Measurements from ENCODE around the gene DPH7.
"Not testable (repeated sequence)": the region's sequence is repeated elsewhere in the genome, so short reads cannot be mapped to it uniquely, and the experiment has no call there.

Gene DPH7

DNA sequence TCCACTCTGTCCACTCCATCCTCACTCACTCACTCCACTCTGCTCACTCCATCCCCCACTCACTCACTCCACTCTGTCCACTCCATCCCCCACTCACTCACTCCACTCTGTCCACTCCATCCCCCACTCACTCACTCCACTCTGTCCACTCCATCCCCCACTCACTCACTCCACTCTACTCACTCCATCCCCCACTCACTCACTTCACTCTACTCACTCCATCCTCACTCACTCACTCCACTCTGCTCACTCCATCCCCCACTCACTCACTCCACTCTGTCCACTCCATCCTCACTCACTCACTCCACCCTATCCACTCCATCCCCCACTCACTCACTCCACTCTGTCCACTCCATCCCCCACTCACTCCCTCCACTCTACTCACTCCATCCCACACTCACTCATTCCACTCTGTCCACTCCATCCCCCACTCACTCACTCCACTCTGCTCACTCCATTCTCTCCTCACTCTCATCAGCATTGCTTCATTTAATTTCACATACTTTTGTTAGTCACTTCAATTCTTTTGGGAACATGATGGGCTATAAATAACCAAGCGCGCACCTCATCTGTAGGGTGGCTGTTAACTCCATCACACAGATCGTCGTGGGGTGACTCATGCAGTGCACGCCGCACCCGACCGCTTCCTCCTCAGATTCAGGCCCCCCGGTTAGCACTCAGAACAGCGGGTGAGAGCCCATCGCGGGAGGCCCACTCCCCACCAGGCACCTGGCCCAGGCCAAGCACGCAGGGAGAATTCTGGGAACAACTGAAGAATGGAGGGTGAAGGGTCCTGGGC, 59.9 kb downstream of the DPH7 start:
- not testable (repeated sequence) for DNase-seq (ENCODE audit: low spot score)

DNA sequence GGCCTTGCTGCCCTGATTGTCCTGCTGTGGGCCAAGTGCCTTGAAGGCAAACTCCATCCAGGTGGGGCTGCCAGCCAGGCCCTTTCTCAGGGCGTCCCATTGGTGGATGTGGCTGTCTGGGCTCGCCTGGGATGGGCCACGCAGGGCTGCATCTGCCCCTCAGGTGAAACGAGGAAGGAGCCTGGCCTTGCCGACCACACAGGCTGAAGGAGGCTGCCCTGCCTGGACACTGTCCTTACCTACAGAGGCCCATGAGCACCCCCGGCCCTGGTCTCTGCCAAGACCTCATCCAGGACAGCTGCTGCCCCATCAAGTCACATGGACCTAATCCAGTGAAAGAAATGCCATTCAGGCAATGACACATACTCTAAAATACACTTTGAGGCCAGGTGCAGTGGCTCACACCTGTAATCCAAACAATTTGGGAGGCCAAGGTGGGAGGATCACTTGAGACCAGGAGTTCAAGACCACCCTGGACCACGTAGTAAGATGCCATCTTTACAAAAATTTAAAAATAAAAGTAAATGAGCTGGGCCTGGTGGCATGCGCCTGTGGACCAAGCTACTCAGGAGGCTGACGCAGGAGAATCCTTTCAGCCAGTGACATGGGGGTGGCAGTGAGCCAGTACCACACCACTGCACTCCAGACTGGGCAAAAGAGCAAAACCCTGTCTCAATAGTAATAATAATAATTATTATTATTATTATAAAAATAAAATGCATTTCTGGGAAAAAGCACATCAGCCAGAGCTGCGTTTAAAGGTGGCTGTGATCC, 62.4 kb downstream of the DPH7 start:
- no peak for DNase-seq (ENCODE audit: low spot score)

DNA sequence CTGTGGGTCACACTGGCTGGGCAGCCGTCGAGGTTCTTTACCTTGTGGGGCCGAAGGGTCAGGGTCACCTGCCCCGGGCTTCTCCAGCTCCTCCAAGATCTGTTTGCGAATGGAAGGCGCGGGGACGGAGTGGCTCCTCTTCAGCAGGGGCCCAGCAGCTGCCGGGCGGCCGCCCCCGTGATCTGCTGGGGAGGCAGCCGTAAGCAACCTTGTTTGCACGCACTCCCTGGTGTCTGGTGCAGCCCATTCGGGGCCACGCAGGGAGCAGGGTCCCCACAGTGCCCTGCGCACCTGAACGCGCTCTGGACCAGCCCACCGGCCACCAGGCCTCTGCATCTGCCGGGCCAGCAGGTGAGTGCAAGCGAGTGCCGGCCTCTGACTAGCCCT, 63.4 kb downstream of the DPH7 start:
- DNase-seq (ENCODE audit: low spot score): no peak

DNA sequence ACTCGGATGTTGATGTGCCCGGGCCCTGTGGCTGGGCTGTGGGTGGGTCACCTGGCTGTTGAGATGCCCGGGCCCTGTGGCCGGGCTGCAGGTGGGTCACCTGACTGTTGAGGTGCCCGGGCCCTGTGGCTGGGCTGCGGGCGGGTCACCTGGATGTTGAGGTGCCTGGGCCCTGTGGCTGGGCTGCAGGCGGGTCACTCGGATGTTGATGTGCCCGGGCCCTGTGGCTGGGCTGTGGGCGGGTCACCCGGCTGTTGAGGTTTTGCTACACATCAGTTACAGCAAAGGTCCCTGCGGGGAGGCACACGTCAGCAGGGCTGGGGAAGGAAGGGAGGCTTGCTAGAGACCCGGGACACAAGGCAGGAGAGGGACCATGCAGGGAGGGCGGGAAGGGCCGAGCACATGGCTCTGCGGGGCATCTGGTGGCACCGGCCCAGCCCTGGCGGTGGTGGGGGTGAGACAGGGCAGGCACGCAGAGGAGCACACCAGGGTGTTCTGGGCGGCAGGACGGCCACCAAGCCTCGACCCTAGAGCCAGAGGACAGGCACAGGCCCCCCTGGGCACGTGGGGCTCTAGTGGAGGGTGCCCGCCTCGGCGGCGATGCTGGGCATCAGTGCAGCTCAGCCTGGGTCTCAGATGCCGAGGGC, 63.9 kb downstream of the DPH7 start:
- no peak for DNase-seq (ENCODE audit: low spot score)

DNA sequence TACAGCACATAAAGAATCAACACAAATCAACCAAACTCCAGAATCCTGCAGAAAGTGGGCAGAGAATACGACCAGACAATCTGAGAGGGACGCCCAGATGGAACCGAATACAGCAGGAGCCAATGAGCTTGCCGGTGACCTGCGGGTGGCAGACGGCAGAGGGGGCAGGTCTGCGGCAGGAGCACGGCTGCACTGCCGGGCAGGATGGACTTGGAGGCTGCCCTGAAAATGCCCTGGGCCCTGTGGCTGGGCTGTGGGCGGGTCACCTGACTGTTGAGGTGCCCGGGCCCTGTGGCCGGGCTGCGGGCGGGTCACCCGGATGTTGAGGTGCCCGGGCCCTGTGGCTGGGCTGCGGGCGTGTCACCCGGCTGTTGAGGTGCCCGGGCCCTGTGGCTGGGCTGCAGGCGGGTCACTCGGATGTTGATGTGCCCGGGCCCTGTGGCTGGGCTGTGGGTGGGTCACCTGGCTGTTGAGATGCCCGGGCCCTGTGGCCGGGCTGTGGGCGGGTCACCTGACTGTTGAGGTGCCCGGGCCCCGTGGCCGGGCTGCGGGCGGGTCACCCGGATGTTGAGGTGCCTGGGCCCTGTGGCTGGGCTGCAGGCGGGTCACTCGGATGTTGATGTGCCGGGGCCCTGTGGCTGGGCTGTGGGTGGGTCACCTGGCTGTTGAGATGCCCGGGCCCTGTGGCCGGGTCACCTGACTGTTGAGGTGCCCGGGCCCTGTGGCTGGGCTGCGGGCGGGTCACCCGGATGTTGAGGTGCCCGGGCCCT, 64.7 kb downstream of the DPH7 start:
- not testable (repeated sequence) for DNase-seq (ENCODE audit: low spot score)

DNA sequence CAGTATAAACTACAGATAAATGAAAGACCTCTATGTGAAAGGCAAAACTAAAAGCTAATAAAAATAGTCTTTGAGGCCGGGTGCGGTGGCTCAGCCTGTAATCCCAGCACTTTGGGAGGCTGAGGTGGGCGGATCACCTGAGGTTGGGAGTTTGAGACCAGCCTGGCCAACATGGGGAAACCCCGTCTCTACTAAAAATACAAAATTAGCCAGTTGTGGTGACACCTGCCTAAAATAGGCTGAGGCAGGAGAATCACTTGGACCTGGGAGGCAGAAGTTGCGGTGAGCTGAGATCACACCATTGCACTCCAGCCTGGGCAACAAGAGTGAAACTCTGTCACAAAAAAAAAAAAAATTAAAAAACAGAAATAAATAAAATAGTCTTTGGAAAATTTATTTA, 65.6 kb downstream of the DPH7 start:
- DNase-seq (ENCODE audit: low spot score): not testable (repeated sequence)

DNA sequence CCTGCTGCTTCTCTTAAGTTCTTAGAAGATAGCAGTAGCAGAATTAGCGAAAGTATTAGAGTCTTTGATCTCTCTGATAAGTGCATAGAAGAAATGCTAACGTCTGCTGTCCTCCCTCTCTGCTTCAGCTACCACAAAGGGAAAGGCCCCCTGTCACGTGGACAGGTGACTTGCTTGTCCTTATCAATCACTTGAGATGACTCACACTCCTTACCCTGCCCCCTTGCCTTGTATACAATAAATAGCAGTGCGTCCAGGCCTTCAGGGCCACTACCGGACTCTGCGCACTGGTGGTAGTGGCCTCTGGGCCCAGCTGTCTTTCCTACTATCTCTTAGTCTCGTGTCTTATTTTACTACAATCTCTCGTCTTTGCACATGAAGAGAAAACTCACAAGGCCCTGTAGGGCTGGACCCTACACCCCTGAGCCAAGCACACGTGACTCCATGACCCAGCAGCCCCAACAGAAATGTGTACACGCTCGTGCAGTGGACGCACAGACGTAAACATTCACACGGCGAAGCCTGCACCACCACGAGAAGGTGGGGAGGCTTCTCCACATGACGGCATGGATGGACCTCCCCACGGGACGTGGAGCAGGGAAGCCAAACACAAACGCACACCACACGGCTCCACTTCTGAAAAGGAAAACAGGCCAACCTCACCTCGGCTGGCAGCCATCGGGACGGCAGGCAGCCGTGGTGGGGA, 66.8 kb downstream of the DPH7 start:
- no peak for DNase-seq (ENCODE audit: low spot score)

DNA sequence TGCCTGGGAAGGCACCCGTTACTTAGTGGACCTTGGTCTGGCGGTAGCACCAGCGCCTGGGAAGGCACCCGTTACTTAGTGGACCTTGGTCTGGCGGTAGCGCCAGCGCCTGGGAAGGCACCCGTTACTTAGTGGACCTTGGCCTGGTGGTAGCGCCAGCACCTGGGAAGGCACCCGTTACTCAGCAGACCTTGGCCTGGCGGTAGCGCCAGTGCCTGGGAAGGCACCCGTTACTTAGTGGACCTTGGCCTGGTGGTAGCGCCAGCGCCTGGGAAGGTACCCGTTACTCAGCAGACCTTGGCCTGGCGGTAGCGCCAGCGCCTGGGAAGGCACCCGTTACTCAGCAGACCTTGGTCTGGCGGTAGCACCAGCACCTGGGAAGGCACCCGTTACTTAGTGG, 67.6 kb downstream of the DPH7 start:
- not testable (repeated sequence) for DNase-seq (ENCODE audit: low spot score)

DNA sequence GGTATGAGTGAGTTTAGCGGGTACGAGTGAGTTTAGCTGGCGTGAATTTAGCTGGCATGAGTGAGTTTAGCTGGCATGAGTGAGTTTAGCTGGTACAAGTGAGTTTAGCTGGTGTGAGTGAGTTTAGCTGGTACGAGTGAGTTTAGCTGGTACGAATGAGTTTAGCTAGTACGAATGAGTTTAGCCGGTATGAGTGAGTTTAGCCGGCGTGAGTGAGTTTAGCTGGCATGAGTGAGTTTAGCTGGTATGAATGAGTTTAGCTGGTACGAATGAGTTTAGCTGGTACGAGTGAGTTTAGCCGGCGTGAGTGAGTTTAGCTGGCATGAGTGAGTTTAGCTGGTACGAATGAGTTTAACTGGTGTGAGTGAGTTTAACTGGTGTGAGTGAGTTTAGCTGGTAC, 69.5 kb downstream of the DPH7 start:
- DNase-seq (ENCODE audit: low spot score): no peak

DNA sequence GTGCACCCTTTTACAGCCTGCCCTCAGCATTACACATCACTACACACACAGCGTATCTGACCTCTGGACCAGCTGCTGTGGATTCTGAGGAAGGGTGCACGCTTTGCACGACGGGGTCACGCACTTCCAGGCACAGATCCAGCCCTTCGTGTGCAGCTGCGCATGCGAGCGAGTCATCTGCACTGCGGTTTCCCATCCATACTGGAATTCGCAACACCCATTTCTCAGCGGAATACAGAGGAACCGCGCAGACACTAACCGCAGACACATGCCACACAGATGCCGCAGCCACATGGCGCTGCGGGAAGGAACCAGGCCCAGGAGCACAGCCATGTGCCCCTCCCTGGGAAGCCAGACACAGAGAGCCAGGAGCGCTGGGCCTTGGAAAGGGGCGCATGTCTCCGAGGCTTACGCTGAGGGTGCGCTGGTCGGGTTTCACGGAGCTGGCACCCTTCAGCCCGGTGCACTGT, 72.0 kb downstream of the DPH7 start:
- peak; percentile 69 for DNase-seq (ENCODE audit: low spot score)

DNA sequence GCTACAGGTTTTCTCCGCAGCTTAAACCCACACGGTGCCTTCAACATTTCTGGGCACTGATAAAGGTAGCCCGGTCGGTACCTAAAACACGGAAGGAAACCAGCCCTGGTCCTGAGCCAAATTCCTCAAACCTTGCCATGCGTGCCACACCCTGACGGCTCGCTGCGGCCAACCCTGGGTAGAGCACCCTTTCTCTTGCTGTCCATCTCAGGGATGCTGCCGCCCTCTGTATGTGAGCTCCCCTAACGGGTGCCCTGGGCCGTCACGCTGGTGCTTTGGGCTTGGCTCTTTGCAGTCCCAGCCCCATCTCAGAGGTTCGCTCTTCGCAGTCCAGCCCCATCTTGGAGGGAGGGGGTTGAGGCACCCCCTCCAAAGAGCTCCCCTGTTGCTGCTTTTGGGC, 72.5 kb downstream of the DPH7 start:
- no peak for DNase-seq (ENCODE audit: low spot score)

DNA sequence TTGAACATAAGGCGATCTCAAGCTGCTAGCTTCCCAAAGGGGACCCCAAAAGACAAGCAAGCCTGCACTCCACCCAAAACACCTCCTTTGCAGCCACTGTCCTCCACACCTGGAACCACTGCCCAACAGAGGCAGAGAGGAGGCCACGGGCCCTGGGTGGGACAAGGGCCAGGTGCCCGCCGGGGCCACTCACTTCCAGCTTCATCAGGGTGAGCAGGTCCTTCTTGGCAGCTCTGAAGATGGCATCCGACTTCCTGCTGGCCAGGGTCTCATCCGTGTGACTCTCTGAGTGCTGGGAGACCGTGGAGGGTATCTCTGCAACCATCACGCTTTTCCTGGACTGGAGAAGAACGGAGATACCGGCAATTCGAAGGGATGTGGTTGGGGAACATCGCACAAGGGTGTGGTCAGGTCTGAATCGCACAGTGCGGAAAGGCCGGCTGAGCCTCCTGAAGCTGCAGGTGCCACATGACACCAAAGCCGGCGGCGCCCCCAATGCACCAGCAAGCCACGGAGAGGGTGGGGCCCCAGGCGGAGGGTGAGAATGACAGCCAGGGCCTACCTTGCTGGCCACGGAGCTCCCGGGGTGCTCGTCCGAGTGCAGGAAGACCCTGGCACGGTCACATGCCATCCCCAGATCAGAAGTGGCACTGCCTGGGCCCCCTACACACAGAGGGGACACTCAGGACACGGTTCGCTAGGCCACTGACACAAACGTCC, 73.1 kb downstream of the DPH7 start:
- no peak for DNase-seq (ENCODE audit: low spot score)

Data from AG08395 (cell line).